OCI-LY7 (cell line): Measurements from ENCODE around the gene CCDC9.

Experiments used
- CTCF ChIP-seq: fragments of 200-600 bp; sonication (generic); conservative IDR thresholded peaks from 2 replicates; pipeline ENCODE4 v1.5.1; 2014; ENCODE audit warnings: mild to moderate bottlenecking, antibody characterized with exemption, low read length, moderate library complexity, mixed read lengths
- EZH2phosphoT487 ChIP-seq: fragments of 200-600 bp; sonication (generic); IDR thresholded peaks from 2 replicates; pipeline ENCODE4 v1.6.1; 2018; ENCODE audit warnings: low read depth, borderline replicate concordance, mild to moderate bottlenecking, mixed run types, antibody characterized with exemption, low read length, moderate library complexity, mixed read lengths

GRCh38 chr19:47258434-47258833, 2.1 kb downstream of the CCDC9 start:
- TF ChIP-seq CTCF (no peak), EZH2phosphoT487 (no peak)
